ENCODE data around the gene SP110.
"Not testable (repeated sequence)": the region's sequence is repeated elsewhere in the genome, so short reads cannot be mapped to it uniquely, and the experiment has no call there.

SP110 gene

DNA sequence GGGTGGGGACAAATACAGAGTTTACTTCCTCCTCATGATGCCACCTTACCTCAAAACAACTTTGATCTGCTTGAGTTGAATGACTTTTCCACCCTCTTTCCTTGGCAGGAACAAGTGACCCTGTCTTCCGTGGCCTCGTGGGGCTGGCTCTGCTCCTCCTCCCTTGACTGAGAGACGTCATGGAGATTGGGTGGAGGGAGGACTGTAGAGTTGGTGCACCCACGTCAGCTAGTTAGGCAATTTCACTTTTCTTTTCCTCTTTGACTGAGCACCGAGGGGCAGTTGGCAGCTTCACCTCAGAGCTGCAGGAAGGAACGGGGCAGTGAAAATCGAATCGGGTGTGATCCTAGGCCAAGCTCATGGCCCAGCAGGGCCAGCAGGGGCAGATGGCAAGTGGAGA lies 5.7 kb upstream of the SP110 start, which contains the start of gene SP140:
SP140 (plus strand) TSS at position 251 of the 400 bp plus-strand sequence; CDS start at position 360, 109 bp downstream.
- DNase-seq (ENCODE audit: low read depth in 1 of 2, low spot score in 1 of 2) = peak; percentile 54 to 82

GRCh38 chr2:230224458-230224857 lies 4.7 kb upstream of the SP110 start:
- no peak for DNase-seq (ENCODE audit: low read depth in 1 of 2, low spot score in 1 of 2)

DNA sequence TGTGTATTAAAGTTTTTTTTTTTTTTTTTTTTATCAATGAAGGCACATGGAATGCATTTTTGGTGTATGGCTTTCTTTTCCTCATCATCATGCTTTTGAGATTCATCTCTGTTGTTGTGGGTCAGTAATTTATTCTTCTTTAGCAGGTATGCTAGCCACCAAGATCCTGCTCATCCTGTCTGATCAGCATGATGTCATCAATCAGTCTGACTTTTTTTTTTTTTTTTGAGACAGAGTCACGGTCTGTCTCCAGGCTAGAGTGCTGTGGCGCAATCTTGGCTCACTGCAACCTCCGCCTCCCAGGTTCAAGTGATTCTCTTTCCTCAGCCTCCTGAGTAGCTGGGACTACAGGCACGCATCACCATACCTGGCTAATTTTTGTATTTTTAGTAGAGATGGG lies 3.0 kb upstream of the SP110 start:
- DNase-seq (ENCODE audit: low read depth in 1 of 2, low spot score in 1 of 2) = not testable (repeated sequence)

- DNase-seq (ENCODE audit: low read depth in 1 of 2, low spot score in 1 of 2) = no peak
These were observed 1.7 kb upstream of the SP110 start for GRCh38 chr2:230221493-230221892.

GRCh38 chr2:230220347-230220969 lies 674 bp upstream of the SP110 start:
- DNase-seq (ENCODE audit: low read depth in 1 of 2, low spot score in 1 of 2) = no peak

GRCh38 chr2:230218421-230218820 lies 1.4 kb downstream of the SP110 start:
- no peak for DNase-seq (ENCODE audit: low read depth in 1 of 2, low spot score in 1 of 2)

GRCh38 chr2:230217424-230217823 lies 2.4 kb downstream of the SP110 start:
- DNase-seq (ENCODE audit: low read depth in 1 of 2, low spot score in 1 of 2) = no peak

GRCh38 chr2:230216489-230216888 lies 3.3 kb downstream of the SP110 start:
- no peak for DNase-seq (ENCODE audit: low read depth in 1 of 2, low spot score in 1 of 2)

DNA sequence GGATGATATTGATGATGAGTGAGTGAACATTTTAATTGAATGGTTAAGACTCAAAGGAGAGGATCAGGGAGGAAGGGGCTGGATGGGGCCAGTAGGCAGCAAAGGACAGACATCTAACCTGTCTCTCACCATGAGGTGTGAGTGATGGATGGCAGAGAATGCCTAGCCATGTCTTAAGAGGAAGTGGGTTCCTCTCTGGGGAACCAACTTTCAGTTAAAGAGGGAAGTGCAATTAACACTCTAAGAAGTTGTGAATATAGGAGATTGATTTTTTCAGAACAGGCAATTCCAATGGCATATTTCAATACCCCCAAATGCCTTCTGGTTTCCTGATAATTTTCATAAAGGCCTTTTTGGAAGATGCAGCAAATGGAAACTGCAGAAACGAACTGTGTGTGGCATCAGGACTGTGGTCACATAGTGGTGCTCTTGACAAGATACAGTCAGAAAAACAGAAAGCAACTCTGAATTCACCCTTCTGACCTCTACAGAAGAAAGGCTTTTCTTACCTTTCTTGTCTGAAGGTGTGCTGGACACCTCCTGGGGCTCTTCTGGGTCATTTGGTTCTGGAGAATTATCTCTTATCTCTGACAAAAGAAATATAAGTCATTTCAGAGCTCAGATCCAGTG lies 10.2 kb downstream of the SP110 start:
- DNase-seq (ENCODE audit: low read depth in 1 of 2, low spot score in 1 of 2) = no peak

- DNase-seq (ENCODE audit: low read depth in 1 of 2, low spot score in 1 of 2) = no peak
These were observed 11.2 kb downstream of the SP110 start for GRCh38 chr2:230208576-230208975.

GRCh38 chr2:230205721-230206120 lies 14.1 kb downstream of the SP110 start:
- DNase-seq (ENCODE audit: low read depth in 1 of 2, low spot score in 1 of 2) = no peak

GRCh38 chr2:230205034-230205433 lies 14.8 kb downstream of the SP110 start:
- no peak for DNase-seq (ENCODE audit: low read depth in 1 of 2, low spot score in 1 of 2)

DNA sequence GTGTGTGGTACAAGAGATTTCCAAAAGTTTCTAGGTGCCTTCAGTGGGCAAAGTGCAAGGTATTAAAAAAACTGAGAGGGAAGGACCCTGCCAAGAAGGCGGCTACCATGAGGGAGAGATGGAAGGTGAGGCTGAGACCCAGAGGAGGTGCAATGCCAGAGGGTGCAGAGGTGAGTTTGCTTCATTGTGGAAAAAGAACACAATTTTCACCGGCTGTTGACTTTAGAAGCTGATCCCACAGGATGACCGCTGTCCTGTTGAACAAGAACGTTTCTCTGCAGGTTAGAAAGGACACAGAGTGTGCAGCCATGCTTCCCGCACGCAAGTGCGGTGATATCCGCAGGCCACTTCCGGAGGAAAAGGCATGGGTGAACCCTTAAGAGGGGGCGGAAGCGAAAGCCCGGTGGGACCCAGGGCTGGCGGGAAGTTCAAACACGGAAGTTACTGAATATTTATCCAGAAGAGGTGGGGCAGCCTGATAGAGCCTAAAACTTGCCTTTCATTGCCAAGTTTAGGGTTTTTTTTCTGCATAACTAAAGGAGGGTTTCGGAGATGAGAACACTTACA lies 16.6 kb downstream of the SP110 start:
- DNase-seq (ENCODE audit: low read depth in 1 of 2, low spot score in 1 of 2) = no peak

- no peak for DNase-seq (ENCODE audit: low read depth in 1 of 2, low spot score in 1 of 2)
These were observed 17.2 kb downstream of the SP110 start for GRCh38 chr2:230202430-230203109.

GRCh38 chr2:230184727-230185578 lies 34.8 kb downstream of the SP110 start:
- DNase-seq (ENCODE audit: low read depth in 1 of 2, low spot score in 1 of 2) = no peak

- no peak for DNase-seq (ENCODE audit: low read depth in 1 of 2, low spot score in 1 of 2)
These were observed 38.6 kb downstream of the SP110 start for GRCh38 chr2:230181195-230181594.

GRCh38 chr2:230179907-230180306 lies 39.9 kb downstream of the SP110 start:
- no peak for DNase-seq (ENCODE audit: low read depth in 1 of 2, low spot score in 1 of 2)

DNA sequence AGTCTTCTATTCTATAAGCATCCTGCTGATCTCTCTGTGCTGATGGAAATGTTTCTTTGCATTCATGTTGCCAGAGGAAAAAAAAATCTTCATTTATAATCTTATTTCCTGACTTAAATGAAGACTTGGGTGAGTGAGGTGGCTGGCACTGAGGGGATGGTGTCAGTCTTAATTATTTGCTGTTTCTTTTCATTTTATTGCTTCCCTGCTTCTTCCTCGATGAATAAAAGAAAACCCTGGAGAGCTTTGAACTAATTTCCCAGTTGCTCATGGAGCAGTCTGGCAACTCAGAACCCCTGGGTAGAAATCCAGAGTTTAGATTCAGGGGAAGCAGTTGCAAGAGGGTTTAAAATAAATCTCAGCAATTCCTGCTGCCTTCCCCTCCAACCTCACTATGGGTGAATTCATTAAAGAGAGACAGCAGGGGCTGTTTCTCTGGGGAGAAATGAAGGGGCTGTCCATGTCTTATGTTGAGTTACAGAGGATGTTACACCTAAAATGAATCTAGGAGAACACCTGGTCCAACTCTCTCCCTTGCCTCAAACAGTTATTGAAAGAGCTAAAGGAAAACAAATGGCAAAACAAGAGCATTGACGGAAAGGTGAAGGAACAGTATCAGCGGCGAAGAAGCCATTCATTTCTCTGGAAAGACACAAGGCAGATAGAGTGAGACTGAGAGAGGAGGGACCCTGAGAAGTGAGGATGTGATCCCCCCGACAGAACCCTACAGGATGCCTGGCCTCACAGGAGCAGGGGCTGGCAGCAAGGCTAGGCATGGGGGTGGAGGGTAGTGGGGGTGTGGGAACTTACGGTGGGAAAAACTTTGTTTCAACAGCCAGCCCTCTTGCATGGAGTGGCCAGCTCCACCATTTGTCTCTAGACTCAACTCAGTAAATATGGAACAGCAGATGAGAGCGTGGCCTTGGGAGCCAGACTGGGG lies 41.0 kb downstream of the SP110 start:
- DNase-seq (ENCODE audit: low read depth in 1 of 2, low spot score in 1 of 2) = no peak

DNA sequence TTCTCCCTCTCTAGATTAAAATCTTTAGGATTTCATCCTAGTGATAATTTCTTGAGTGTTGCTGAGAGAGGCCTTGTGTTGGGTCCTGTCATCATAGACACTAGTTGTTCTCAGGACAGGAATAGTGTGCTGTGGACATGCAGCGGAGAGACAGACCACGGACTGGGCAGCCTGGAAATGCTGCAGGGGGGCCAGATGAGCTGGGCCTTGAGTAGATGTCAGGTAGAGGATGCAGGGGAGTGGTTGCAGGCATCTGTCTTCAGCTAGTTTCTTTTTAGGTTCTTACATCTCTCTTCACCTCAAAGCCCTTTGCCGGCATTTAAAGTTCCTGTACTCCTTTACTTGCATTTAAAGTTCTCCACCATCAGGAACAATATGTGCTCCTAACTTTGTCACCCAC lies 42.8 kb downstream of the SP110 start:
- DNase-seq (ENCODE audit: low read depth in 1 of 2, low spot score in 1 of 2) = no peak

DNA sequence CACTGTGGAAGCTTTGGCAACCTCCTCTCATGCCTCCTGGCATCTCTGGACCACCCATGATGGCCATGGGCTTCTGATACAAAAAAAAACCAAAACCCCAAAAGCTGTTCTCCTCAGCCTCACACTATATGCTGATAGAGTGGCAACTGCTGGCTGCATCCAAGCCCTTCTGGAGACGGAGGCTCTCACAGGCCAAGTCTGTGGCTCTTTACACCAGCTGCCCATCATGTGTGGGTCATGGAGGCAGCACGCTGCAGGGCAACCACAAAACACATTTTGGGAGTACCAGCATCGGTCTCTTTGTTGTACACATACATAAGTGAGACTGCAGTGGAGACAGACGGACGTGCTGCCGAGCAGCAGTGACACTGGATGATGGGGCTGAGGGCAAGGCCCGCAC lies 45.3 kb downstream of the SP110 start:
- no peak for DNase-seq (ENCODE audit: low read depth in 1 of 2, low spot score in 1 of 2)

Measured in activated CD4-positive, alpha-beta T cell treated with anti-CD3 and anti-CD28 coated beads, Interleukin-2, amount 50 U/mL, for 24 hours (primary cell).